Natural killer cell (primary cell): ENCODE measurements around the gene OPN3. TPM values are rescaled to one million over a fixed set of nuclear protein-coding genes. Genes with fewer than 3 reads are reported as not detected.
A peak's percentile ranks its signal among the peaks of the same experiment; 100 is the strongest.

Source experiments
- ATAC-seq, 3 donors: fragments of 150-1000 bp in 2 of 3; fragments of 200-7000 bp in 1 of 3; cut with Tn5 transposase; 1 replicate in 1 of 3; 2 replicates in 2 of 3; pipeline ENCODE4 v1.10.0; 2021; ENCODE audit warnings: mild to moderate bottlenecking in 2 of 3, moderate library complexity in 2 of 3
- DNase-seq, 2 donors: peaks; one replicate each; pipeline versions ENCODE4 v3.0.0 to v3.0.0-alpha.2; 2013 to 2021; ENCODE audit warnings: mixed read lengths in 1 of 2
- H3K27ac ChIP-seq: one replicate; pipeline ENCODE4 v1.5.1; 2013; ENCODE audit warnings: mild to moderate bottlenecking, low read length
- H3K27me3 ChIP-seq: one replicate; pipeline ENCODE4 v1.6.1; 2013; ENCODE audit warnings: low read length; ENCODE audit not compliant: control insufficient read depth, insufficient read depth
- H3K36me3 ChIP-seq: one replicate; pipeline ENCODE4 v1.6.1; 2013; ENCODE audit warnings: low read length; ENCODE audit not compliant: control insufficient read depth, insufficient read depth
- H3K4me1 ChIP-seq: one replicate; pipeline ENCODE4 v1.6.1; 2013; ENCODE audit warnings: low read length; ENCODE audit not compliant: control insufficient read depth, insufficient read depth
- H3K4me3 ChIP-seq: one replicate; pipeline ENCODE4 v1.5.1; 2013; ENCODE audit warnings: low read length
- H3K9me3 ChIP-seq: one replicate; pipeline ENCODE4 v1.6.1; 2013; ENCODE audit warnings: low read length; ENCODE audit not compliant: control insufficient read depth, insufficient read depth
- H3K27ac Mint-ChIP-seq, 2 donors: one replicate each; pipeline ENCODE4 v1.8.0; 2022; ENCODE audit warnings: mild to moderate bottlenecking in 2 of 2, mixed read lengths in 2 of 2, moderate library complexity in 1 of 2
- H3K27me3 Mint-ChIP-seq, 2 donors: one replicate each; pipeline ENCODE4 v1.8.0; 2022; ENCODE audit warnings: low read depth in 2 of 2, mixed read lengths in 2 of 2
- H3K36me3 Mint-ChIP-seq: one replicate; pipeline ENCODE4 v1.8.0; 2022; ENCODE audit warnings: mixed read lengths
- H3K4me1 Mint-ChIP-seq, 2 donors: one replicate each; pipeline ENCODE4 v1.8.0; 2022; ENCODE audit warnings: mixed read lengths in 2 of 2
- H3K4me3 Mint-ChIP-seq: one replicate; pipeline ENCODE4 v1.8.0; 2022; ENCODE audit warnings: mild to moderate bottlenecking, moderate library complexity, mixed read lengths
- H3K9me3 Mint-ChIP-seq, 2 donors: one replicate each; pipeline ENCODE4 v1.8.0; 2022; ENCODE audit warnings: mixed read lengths in 2 of 2
- WGBS: methylation state at CpG from one replicate; pipeline ENCODE4 v1.1.7; 2013; ENCODE audit warnings: missing lambda C conversion rate; ENCODE audit not compliant: insufficient coverage; 5-methylcytosine and 5-hydroxymethylcytosine counted together
- intact Hi-C: fragments of 100-400 bp; cut with micrococcal nuclease; formaldehyde crosslinking; loops from one replicate; pipeline ENCODE4 v1.14.2; 2022
- total RNA-seq, 4 donors: library from RNA; stranded (reverse); fragments of 120-200 nt in 1 of 4; gene quantifications; one replicate each; pipeline versions ENCODE4 v1.2.3 to v1.2.4, GENCODE V29; 2013 to 2022
- TF ChIP-seq, protein P1 (sequence below): fragments of 200-600 bp; IDR thresholded peaks from one replicate; pipeline ENCODE4 v1.8.0; 2022; ENCODE audit warnings: antibody characterized with exemption

Gene OPN3
- total RNA-seq, 3 donors from 2014 or later (not counting 1 experiment from before 2014, with no cell fraction given) = 3.9 to 5.1 (median 4.1) TPM

DNA sequence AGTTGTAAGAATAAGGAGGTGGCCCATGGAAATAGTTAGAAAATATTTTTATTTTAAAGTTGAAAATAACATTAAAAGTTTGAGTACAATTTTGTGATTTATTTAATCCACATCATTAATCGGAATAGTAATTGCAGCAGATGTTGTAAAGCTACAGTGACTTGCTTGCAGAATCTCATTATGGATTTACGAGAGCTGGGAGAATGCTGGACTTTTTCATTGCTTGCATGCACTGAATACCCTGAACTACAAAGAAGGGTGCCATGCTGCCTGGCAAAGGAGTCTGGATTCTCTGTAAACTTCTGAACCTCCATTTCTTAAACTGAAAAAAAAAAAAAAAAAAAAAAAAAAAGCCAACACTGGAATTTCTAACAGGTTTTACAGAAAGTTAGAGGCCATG, 38.4 kb upstream of the OPN3 start:
- no peaks in the 10 kb centered on the region for H3K27me3 ChIP-seq
- peaks cover 10 to 32% of the 10 kb centered on the region in 2 donors for H3K27me3 Mint-ChIP-seq
- H3K27ac ChIP-seq = no peak overlapping the region
- ATAC-seq = no peak
- H3K4me3 ChIP-seq = no peak overlapping the region
- H3K4me3 Mint-ChIP-seq = no peak overlapping the region
- no peak overlapping the region for H3K27ac Mint-ChIP-seq
- H3K9me3 ChIP-seq = peaks cover 2% of the 10 kb centered on the region
- H3K4me1 ChIP-seq = no peaks in the 10 kb centered on the region
- H3K36me3 Mint-ChIP-seq = no peaks in the 10 kb centered on the region
- H3K4me1 Mint-ChIP-seq = peaks cover 0 to 6% of the 10 kb centered on the region in 2 donors
- no peak for DNase-seq
- WGBS = 66% methylated on average over 2 of the region's 2 CpGs
- H3K9me3 Mint-ChIP-seq = no peaks in the 10 kb centered on the region
- intact Hi-C loops = no loop called here
- TF ChIP-seq, protein P1, sequence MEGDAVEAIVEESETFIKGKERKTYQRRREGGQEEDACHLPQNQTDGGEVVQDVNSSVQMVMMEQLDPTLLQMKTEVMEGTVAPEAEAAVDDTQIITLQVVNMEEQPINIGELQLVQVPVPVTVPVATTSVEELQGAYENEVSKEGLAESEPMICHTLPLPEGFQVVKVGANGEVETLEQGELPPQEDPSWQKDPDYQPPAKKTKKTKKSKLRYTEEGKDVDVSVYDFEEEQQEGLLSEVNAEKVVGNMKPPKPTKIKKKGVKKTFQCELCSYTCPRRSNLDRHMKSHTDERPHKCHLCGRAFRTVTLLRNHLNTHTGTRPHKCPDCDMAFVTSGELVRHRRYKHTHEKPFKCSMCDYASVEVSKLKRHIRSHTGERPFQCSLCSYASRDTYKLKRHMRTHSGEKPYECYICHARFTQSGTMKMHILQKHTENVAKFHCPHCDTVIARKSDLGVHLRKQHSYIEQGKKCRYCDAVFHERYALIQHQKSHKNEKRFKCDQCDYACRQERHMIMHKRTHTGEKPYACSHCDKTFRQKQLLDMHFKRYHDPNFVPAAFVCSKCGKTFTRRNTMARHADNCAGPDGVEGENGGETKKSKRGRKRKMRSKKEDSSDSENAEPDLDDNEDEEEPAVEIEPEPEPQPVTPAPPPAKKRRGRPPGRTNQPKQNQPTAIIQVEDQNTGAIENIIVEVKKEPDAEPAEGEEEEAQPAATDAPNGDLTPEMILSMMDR = no peak
- no peaks in the 10 kb centered on the region for H3K36me3 ChIP-seq

DNA sequence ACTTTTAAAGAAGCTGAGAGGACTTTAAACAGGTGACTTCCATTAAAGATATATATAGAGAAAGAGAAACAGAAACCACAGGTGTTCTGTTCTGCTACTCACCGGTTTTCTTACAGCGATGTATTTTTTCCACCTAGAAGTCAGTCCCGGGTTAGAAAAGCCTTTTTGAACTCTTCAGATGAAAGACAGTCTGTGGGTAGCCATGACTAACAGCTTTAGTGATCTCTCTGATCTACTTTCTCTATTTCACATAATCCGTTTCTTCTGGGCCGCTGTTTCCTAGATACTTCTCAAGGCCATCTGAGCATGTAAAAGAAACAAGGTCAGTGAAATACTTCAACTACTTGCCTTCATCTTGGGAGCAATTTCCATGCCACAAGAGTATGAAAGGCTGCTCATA, 37.0 kb upstream of the OPN3 start:
- TF ChIP-seq, protein P1 = no peak
- H3K36me3 Mint-ChIP-seq = no peaks in the 10 kb centered on the region
- H3K4me3 Mint-ChIP-seq = peak overlapping the region; percentile 35
- 20% methylated on average over 5 of the region's 5 CpGs for WGBS
- DNase-seq = peak in 1 of 2 donors; percentile 75
- no peak overlapping the region for H3K27ac Mint-ChIP-seq
- Histone ChIP-seq H3K27ac (peak overlapping the region; percentile 42), H3K36me3 (no peaks in the 10 kb centered on the region), H3K27me3 (no peaks in the 10 kb centered on the region), H3K4me1 (no peaks in the 10 kb centered on the region), H3K9me3 (peaks cover 2% of the 10 kb centered on the region), H3K4me3 (no peak overlapping the region)
- peaks cover 13 to 28% of the 10 kb centered on the region in 2 donors for H3K27me3 Mint-ChIP-seq
- peaks cover 0 to 6% of the 10 kb centered on the region in 2 donors for H3K4me1 Mint-ChIP-seq
- peak in 1 of 3 donors; percentile 52 for ATAC-seq
- no peaks in the 10 kb centered on the region for H3K9me3 Mint-ChIP-seq
- intact Hi-C loops = no loop called here

DNA sequence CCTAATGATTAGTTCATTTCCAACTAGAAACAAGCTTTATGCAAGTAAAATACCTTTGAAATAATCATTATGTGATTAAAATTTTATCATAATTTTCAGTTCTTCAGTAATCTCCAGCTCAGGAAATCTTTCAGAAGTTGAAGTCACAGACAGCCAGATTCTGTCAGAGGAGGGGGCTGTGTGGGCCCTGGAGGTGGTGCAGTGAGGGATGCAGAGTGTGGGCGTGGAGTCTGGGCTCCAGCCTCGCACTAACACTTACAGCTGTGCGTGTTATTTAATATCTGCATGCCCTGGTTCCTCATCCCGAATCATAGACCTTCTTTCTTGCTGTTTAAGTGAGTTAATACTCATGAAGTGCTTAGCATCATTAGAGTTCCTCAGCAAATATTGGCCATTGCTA, 35.8 kb upstream of the OPN3 start:
- TF ChIP-seq, protein P1 = no peak
- peaks cover 2% of the 10 kb centered on the region for H3K9me3 ChIP-seq
- Mint-ChIP-seq H3K4me1 (peaks cover 0 to 6% of the 10 kb centered on the region in 2 donors), H3K36me3 (no peaks in the 10 kb centered on the region), H3K9me3 (no peaks in the 10 kb centered on the region), H3K27ac (no peak overlapping the region), H3K4me3 (no peak overlapping the region), H3K27me3 (peaks cover 12 to 25% of the 10 kb centered on the region in 2 donors)
- ATAC-seq = no peak
- DNase-seq = peak in 1 of 2 donors; percentile 9
- no peak overlapping the region for H3K27ac ChIP-seq
- no peak overlapping the region for H3K4me3 ChIP-seq
- no peaks in the 10 kb centered on the region for H3K36me3 ChIP-seq
- H3K27me3 ChIP-seq = no peaks in the 10 kb centered on the region
- 90% methylated on average over 4 of the region's 4 CpGs for WGBS
- intact Hi-C loops = no loop called here
- H3K4me1 ChIP-seq = no peaks in the 10 kb centered on the region

DNA sequence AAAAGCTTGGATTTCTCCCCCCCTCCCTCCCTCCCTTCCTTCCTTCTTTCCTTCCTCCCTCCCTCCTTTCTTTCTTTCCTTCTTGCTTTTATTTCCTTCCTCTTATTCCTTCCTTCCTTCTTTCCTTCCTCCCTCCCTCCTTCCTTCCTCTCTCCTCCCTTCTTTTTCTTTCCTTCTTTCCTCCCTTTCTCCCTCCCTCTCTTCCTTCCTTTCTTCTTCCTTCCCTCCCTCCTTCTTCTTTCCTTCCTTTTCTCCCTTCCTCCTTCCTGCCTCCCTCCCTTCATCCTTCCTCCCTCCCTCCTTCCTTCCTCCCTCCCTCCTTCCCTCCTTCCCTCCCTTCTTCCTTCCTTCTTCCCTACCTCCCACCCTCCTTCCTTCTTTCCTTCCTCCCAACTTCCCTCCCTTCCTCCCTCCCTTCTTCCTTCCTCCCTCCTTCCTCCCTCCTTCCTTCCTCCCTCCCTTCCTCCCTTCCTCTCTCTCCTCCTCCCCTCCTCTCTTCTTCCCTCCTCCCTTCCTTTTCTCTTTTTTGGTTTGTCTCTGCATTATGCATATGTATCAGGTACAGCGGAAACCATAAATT, 34.7 kb upstream of the OPN3 start:
- DNase-seq (no peak), ATAC-seq (no peak)
- no peaks in the 10 kb centered on the region for H3K4me1 ChIP-seq
- H3K4me3 Mint-ChIP-seq = no peak overlapping the region
- H3K27me3 Mint-ChIP-seq = peaks cover 6 to 21% of the 10 kb centered on the region in 2 donors
- no peaks in the 10 kb centered on the region for H3K27me3 ChIP-seq
- no peaks in the 10 kb centered on the region for H3K36me3 Mint-ChIP-seq
- H3K9me3 Mint-ChIP-seq = no peaks in the 10 kb centered on the region
- H3K4me3 ChIP-seq = no peak overlapping the region
- no peak overlapping the region for H3K27ac ChIP-seq
- H3K36me3 ChIP-seq = no peaks in the 10 kb centered on the region
- intact Hi-C loops = no loop called here
- H3K4me1 Mint-ChIP-seq = peaks cover 0 to 6% of the 10 kb centered on the region in 2 donors
- no peak overlapping the region for H3K27ac Mint-ChIP-seq
- WGBS = no CpG with 5 or more reads among the region's 1 CpG
- TF ChIP-seq, protein P1 = no peak
- H3K9me3 ChIP-seq = peaks cover 2% of the 10 kb centered on the region
